GM18909 (cell line): ENCODE data around the gene KIF27.
"Not testable (repeated sequence)": the region's sequence is repeated elsewhere in the genome, so short reads cannot be mapped to it uniquely, and the experiment has no call there.

Source experiments
- ATAC-seq: cut with Tn5 transposase; IDR thresholded peaks from one replicate; pipeline ENCODE4 v1.9.1; 2021; ENCODE audit warnings: mild to moderate bottlenecking; ENCODE audit not compliant: unreplicated experiment, poor library complexity

The KIF27 gene

GRCh38 chr9:83932851-83933250 lies 11.6 kb upstream of the KIF27 start:
- no peak for ATAC-seq

DNA sequence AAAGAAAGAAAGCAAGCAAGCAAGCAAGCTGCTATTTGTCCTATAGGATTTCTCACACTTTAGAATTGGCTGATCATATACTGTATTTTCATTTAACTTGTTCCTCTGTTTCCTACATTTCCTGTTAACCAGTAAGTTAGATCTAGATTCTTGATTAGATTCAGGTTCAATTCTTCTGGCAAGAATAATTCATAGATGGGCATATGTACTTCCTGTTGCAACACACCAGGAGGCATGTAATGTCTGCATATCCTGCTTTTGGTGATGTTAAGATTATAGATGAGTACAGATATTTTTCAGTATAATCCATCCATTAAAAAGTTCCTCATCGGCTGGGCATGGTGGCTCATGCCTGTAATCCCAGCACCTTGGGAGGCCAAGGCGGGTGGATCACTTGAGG lies 10.8 kb upstream of the KIF27 start:
- no peak for ATAC-seq

DNA sequence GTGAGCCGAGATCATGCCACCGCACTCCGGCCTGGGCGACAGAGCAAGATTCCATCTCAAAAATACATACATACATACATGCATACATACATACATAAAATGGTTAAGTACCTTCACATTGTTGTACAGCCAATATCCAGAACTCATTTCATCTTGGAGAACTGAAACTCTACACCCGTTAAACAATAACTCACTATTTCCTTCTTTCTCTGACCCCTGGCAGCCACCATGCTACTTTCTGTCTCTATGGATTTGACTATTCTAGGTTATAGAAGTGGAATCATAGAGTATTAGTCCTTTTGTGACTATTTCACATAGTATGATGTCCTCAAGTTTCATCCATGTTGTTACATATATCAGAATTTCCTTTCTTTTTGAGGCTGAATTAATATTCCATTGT lies 9.6 kb upstream of the KIF27 start:
- ATAC-seq = no peak

DNA sequence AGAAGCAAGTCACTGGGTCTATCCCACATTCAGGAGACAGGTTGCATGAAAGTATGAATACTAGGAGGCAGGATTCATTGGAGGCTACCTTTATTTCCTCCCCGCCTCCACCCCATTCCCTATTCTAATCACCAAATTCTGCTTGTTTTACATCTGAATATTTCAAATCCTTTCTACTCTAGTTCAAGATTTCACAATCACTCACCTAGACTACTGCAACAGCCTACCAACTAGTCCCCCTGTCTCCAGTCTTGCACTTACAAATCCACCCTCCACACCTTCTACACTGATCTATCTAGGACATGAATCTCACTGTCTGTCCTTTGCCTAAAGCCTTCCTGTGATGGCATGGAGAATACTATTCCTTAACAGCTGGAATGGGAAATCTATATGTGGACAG lies 6.4 kb upstream of the KIF27 start:
- ATAC-seq = no peak

DNA sequence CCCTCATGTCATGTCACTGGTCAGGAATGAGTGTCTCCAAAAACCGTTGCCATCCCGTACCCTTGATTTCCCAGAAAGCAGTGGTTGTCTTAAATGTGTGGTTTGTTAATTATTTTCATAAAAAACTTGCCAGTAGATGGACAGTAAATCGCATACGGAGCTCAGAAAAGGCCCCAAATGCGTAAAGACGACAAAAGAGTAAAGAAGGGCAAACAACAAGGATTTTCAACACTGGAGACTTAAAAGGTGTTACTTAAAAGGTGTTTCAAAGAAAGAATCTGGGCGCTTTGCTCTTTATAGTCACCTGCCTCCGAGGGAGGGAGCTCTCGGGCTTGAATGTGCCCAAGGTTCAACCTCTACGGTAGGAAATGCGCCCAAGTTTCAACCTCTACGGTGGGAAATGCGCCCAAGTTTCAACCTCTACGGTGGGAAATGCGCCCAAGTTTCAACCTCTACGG lies 734 bp downstream of the KIF27 start:
- ATAC-seq = peak; percentile 8

DNA sequence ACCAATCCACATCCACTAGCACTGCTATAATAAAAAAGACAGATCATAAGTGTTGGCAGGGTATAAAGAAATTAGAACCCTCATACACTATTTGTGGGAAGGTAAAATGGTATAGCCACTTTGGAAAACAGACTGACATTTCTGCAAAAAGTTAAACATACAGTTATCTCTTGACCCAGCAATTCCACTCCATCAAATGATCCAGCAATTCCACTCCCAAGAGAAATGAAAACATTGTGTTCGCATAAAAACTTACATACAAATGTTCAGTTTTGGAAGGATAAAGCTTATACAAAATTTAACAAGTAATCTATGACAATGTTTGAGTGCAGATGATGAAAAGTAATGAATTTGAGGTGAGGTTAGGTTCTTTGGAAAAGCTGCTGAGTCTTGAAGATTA lies 2.1 kb downstream of the KIF27 start:
- ATAC-seq = no peak

DNA sequence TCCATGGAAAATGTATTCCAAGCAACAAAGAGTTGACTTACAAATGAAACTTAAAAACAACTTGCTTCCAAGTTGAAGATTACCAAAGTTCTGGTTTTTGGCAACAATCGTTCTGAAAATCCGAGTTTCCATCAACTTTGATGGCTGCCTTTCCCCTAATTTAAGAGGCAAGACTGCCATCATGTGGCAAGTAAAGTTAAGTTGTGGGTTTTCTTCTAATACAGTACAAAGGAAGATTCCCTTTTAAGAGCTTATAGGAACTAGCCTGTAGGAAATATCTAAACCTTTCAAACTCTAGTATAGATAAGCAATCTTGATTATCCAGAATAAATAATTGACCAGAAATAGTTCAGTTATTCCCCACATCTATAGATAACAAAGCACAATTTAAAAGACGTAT lies 9.0 kb downstream of the KIF27 start:
- peak; percentile 74 for ATAC-seq

DNA sequence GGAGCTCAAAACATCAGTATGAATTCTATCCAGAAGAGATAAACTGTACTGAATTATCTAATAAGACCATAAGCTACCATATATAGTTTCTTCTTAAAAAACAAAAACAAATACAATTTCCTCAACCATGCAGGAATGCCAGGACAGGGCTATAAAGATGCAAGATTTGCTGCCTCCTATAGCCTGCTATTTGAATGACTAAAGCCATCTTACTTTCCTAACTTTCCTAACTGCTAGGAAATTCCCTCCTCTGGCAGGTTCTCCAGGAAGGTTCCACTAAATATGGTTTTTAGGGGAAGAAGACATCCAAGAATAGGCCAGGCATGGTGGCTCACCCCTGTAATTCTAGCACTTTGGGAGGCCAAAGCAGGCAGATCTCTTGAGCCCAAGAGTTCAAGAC lies 15.1 kb downstream of the KIF27 start:
- no peak for ATAC-seq

- not testable (repeated sequence) for ATAC-seq
Measured at GRCh38 chr9:83900615-83901014, 20.6 kb downstream of the KIF27 start.

DNA sequence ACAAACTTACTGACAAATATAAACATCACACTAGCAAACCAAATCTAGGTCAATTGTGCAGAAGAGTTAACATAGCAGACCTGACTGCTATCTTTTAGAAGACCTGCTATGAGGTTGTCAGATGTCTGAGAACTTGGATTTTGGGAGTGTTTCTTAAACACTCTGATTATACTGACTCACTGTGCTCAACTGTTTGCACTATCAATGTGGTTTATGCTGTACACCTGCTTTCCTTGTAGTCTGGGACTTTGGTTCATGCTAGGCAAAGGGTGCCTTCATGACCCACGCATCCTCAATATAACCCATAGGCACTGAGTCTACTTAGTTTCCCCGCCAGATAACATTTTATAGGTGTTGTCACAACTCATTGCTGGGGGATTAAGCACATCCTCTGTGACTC lies 26.9 kb downstream of the KIF27 start:
- ATAC-seq = not testable (repeated sequence)

- ATAC-seq = not testable (repeated sequence)
Measured at GRCh38 chr9:83886498-83886897, 34.7 kb downstream of the KIF27 start.

DNA sequence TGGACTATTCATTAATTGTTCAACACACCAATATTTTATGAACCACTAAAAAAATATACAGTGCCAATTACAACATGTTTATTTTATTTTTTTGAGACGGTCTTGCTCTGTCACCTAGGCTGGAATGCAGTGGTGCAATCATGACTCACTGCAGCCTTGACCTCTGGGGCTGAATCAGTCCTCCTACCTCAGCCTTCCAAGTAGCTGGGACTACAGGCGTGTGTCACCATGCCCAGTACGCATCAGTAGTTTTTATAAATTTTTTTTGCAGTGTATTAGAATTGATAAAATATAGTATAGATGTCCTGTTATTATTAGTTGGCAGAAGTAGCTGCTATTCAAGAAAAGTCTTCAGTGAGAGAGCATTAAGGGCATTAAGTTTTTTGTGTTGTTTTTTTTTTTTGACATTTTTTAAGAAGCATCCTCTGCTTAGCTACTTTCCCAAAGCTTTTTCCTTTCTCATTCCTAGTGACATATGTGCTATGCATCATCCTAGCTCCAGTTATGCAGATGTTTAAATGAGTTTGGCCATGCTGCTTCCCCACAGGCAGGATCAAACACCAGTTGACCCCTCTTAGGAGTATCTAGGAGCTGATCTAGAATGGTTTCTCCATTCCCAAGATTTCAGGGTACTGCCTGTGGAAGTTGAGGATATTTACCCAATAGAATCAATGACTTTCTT lies 35.5 kb downstream of the KIF27 start:
- not testable (repeated sequence) for ATAC-seq

DNA sequence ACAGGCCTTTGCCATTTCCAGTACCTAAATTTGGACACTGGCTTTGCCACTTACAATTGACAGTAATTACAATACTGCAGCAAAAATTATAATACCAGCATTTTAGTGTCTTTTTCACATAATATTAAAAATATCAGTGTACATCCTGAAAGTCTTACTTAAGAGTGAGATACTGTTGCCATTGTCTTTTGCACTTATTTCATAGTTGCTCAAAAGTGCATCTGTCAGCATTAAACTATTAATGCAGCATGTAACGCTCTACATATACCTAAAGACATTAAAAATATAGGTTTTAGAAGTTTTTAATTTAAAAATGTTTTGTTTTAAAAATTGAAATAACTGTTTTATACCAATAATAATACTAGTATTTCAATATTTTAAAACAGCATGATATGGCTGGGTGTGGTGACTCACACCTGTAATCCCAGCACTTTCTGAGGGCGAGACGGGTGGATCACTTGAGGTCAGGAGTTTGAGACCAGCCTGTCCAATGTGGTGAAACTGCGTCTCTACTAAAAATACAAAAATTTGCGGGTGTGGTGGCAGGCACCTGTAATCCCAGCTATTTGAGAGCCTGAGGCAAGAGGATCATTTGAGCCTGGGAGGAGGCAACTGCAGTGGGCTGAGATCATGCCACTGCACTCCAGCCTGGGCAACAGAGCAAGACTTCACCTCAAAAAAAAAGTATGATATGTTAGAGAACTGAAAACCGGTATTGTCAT lies 39.4 kb downstream of the KIF27 start:
- not testable (repeated sequence) for ATAC-seq

DNA sequence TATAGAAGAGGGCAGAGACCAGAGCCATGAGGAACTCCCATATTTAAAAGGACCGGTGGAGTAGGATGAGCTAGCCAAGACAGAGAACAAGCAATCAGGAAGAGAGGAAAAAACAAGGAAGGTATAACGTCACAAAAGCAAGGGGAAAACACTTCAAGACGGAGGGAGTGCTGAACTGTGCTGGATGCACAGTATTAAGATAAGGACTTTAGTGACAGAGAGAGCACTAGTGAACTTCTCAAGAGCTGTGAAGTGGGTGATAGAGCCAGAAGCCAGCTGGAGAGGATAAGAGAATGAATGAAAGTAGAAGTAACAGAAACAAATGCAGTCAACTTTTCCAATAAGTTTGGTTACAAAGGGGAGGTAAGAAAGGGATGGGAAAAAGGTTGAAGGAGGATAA lies 45.7 kb downstream of the KIF27 start:
- ATAC-seq = not testable (repeated sequence)

DNA sequence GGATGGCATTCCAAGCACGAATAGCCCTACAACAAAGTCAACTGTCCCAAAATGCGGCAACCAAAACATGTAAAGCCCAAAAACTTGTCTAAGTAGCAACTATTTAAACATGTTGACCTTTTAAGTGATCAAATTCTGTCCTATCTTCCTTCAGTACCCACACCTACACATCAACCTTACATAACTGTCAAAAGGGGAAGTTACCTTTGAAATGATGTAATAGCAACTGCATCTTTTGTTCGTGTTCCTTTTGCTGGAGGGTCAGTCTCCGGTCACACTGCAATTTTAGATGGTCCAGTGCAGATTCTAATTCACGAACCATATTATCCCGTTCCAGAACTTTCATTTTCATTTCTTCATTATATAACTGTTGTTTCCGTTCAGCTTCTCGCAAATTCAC lies 71.3 kb downstream of the KIF27 start:
- not testable (repeated sequence) for ATAC-seq

- ATAC-seq = not testable (repeated sequence)
Measured at GRCh38 chr9:83837070-83837643, 84.1 kb downstream of the KIF27 start.

GRCh38 chr9:83830426-83831071 lies 90.7 kb downstream of the KIF27 start:
- ATAC-seq = not testable (repeated sequence)

DNA sequence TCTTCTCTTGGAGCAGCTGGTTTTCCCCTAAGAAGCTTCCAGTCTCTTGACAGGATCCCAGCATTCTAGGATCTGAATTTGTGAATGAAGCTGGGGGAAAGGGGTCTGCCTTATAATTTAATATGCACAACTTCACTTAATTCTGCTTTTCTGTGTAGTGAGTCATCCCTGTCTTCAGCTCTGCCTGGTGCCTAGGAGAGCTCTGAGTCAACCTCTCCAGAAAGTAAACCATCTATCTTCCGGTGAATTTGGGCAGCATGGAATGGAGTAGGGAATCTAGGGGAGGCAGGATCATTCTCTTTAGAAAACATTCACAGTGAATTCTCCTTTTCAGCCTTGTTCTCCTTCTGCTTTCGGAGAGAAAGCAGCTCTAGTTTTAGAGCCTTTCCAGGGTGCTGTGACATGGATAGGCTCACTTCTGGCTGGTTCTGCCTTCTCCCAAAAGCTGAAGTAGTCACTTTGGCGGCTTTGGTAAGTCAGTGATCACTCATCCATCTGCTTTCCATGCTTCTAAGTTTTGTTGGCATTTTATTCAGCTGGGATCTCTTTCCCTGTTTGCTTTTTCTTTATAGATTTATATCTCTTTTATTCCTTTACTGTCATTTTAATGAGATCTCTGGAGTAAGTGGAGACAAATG lies 96.1 kb downstream of the KIF27 start:
- not testable (repeated sequence) for ATAC-seq

- ATAC-seq = peak; percentile 82
Measured at GRCh38 chr9:83817356-83818278, 103.6 kb downstream of the KIF27 start, which contains the start of gene GKAP1. Gene GKAP1 (minus strand): TSS chr9:83817769. CDS start chr9:83806517, 11,252 bp downstream.
